B cell (primary cell): ENCODE data around the gene CASKIN2.

Source experiments
- CTCF ChIP-seq: fragments of 200-600 bp; IDR thresholded peaks from one replicate; pipeline ENCODE4 v1.8.0; 2022; ENCODE audit warnings: antibody characterized with exemption, mild to moderate bottlenecking
- EZH2 ChIP-seq: IDR thresholded peaks from 2 replicates; pipeline ENCODE4 v1.6.1; 2012; ENCODE audit warnings: borderline replicate concordance, low read depth, mild to moderate bottlenecking, moderate library complexity, low read length; ENCODE audit not compliant: insufficient read depth, poor library complexity, severe bottlenecking

GRCh38 chr17:75511270-75511609 lies 4.1 kb downstream of the CASKIN2 start:
- TF ChIP-seq EZH2, result no peak
- TF ChIP-seq CTCF, result no peak
